HG03025 (cell line): ENCODE measurements around the gene GLYATL1.

ENCODE experiments used
- ATAC-seq: cut with Tn5 transposase; IDR thresholded peaks from one replicate; pipeline ENCODE4 v1.9.1; 2021; ENCODE audit warnings: mild to moderate bottlenecking, moderate library complexity; ENCODE audit not compliant: unreplicated experiment, low FRiP score

Gene GLYATL1, protein sequence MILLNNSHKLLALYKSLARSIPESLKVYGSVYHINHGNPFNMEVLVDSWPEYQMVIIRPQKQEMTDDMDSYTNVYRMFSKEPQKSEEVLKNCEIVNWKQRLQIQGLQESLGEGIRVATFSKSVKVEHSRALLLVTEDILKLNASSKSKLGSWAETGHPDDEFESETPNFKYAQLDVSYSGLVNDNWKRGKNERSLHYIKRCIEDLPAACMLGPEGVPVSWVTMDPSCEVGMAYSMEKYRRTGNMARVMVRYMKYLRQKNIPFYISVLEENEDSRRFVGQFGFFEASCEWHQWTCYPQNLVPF

DNA sequence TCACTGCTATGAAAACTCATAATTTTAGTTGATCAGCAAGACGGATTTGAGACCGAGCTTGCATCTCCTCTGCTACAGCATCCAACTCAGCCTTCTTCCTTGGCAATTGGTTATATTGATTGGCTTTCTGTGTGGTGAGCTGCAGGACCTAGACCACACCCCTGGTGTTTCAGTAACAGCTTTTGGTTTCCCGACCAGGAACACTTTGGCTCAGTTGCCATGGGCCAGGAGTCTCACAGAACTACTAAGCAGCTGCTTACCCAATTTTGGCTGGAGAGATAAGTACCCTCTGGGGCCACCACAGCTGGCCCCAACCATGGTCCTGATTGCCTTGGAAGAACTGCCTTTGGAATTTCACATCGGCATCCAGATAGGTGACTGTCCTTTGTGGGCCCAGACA, at the start of gene GLYATL1:
TSS of gene GLYATL1 (plus strand) at position 212 of the 400 bp plus-strand sequence. CDS start 7,600 bp downstream, outside the sequence.
- ATAC-seq: no peak

DNA sequence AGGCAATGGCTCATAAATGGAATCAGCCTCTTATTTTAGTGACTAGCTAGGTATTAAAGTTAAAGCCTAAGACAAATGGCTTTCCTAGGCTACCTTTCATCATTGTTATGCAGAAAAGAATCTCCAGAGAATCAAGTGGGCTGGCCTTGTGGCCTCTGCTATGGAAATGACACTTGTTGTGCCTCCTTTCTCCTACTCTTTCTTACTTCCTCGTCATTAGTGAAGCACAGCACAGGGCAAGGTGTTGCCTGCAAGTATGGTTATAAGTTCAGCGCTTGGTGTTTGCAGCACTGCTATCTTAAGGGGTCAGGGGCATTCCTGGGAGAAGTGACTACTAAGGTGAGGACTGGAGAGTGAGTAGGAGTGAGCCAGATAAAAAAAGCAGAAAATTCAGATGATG, 45.4 kb upstream of the GLYATL1 start:
- ATAC-seq: no peak

DNA sequence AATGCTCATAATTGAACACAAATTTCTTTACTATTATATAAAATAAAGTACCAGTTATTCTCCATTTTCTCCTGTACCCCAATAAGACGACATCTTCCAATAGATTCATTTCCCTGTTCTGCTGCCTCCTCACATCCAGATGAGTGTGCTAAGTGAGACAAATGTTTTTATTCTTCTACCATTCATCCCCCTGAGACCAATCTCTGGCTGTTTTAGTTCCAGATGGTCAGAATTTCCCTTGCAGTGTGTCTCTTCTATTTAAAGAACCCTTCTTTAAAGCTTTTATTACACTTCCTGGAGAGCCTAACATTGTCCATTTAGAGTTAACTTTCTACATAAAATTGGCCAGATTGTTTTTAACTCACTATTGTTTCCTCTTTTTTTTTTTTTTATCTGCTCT, 41.2 kb upstream of the GLYATL1 start:
- ATAC-seq: no peak

DNA sequence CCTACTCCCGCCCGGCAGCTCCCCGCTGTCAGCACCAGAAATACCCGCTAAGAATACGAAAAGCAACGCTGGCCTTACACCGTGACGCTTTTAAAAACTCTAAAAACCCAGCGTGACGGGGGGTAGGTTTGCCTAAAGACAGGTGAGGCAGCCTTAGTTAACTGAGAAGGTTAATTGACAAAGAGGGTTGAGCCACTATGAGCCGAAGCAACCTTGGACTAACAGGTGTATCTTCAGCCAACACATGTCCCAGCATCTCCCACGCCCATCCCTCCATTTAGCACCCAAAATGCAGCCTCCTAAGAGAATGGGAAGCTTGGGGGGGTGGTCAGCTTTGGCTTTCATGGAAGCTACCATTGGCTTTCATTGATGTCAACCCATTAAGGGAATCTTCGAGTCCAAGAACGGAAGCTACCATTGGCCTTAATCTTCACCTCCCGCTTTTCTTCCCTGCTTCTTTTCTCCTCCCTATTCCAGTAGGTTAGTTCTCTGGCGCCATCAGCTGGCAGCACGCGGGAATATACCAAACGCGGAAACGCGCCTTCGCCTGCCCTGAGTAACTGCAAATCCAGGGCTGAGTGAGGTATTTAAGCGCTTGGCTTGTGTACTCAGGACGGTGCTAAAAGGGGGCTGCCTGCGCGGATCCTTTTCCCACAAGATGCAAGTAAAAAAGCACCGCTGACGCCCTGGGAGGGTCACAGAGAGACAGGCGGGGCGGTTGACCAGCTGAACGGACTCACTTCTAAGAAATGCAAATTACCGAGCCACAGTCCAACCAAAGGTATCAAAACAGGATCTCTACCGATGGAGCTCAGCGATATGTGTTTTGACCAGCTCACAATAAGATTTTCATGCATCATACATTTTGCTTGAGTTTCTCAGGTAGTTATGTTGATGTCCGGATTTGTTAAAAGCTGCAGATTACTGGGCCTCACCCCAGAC, 38.5 kb upstream of the GLYATL1 start:
- no peak for ATAC-seq

DNA sequence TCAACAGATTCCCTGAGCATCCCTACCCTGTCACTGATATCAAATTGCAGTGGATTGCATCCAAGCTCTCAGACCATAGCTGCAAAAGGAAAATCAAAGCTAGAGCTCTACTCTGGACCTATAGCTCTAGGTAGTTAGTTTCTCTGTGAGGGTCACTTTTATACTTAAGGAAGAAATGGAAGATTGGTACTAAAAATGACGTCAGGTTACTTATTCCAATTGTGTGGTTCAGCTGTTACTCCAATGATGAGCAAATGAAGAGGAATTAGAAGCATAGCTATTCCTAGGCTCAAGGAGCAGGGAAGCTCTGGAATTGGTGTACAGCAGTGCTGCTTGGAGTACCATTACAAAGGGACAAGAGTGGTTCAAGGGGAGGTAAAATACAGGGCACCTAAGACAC, 36.4 kb upstream of the GLYATL1 start:
- ATAC-seq: no peak

DNA sequence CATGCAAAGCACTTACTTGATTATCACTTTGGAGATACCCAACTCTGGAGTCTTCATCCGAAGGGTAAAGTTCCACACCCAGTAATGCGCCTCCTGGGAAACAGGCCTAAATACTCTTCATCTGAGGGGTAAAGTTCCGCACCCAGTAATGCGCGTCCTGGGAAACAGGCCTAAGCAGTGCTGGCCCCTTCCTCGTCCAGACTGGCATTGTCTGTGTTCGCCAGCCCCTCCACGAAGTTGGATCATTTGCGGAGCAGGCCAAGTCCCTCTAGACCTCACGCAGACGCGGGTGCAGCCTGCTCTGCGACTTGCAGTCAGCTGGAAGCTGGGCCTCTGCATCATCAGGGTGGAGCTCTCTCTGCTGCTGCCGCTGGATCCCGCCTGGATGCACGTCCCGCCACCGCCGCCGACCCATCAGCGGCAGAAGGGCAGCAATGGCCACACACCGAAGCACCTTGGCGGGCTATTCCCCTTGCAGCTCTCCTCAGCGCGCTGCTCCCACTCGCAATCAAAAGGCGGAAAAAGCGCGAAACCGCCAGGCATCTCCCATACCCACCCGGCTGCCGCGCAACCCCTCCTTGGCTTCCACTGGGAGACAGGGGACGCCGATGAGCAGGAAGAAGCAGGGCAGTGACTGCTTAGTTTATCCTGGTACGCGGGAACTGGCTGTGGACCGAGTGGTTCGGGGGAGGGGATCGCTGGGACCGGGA, 34.1 kb upstream of the GLYATL1 start:
- no peak for ATAC-seq

DNA sequence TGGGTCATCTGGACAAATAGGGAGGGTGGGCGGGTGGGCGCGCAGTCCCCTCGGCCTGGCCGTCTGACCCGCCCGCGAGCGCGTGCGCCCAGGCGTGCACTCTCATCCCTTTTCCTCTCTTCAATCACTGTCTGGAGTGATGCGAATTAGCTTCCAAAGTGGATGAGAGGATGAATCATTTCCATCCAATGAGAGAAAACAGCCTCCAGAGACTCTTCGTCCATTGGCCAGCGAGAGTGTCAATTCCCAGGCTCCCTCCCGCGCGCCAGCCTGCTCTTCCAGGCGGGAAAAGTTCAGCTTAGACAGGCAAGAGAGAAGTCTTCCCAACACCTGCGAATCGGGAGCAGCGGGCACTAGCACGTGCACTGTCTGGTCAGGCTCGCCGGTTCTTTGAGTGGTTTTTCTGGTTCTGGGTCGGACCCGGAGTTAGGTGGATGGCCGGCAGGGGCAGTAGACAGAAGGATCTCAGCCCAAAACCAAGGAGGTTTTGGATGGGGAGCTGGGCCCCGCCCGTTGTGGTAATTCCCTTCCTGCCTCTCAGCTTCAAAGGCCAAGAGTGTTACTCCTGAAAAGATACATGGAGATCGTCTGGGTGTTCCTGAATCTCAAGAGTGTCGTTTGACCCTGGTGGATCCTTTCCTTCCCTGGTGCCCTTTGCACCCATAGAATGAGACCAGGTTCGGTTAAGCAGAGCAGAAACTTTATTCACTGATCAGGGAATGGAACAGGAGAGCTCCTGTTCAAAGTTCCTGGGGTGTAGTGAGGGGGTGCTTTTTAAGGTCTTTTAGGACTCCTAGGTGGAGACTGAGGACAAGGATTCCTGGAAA, 33.4 kb upstream of the GLYATL1 start:
- ATAC-seq: no peak

DNA sequence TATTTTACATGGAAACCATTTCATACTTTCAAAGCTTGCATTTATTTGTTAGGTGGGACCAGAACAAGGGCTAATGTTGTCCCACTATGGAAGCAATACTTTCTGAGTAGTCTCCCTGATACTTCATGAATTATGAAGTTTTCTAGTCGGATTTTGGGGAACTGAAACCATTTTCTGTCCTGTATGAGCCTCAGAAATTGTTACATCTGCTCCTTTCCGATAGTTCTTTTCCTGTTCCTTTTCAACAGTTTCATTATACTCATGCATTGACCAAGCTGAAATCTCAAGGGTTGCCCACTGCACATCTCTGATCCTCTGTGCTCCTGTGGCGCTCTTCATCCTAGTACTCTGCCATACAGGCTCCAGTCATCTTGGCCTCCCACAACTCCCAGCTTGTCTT, 31.5 kb upstream of the GLYATL1 start:
- peak; percentile 68 for ATAC-seq

DNA sequence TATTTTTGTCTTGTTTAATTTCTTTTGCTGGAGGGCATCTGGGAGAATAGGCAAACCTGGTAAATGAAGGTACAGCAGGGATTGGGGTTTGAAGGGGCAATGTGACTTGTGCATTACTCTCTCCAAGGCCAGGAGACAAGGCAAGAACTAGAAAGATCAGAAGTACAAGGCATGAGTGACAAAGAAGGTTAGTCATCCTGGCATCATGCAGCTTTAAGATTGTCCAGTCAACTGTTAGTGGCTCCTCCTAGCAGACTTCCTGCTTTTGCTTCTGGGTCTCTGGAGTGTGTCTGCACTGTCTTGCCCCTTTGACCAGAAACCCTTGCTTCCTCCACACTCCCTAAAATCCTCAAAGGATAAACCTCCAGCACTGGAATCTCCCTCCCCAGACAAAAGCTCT, 27.2 kb upstream of the GLYATL1 start:
- ATAC-seq: no peak

DNA sequence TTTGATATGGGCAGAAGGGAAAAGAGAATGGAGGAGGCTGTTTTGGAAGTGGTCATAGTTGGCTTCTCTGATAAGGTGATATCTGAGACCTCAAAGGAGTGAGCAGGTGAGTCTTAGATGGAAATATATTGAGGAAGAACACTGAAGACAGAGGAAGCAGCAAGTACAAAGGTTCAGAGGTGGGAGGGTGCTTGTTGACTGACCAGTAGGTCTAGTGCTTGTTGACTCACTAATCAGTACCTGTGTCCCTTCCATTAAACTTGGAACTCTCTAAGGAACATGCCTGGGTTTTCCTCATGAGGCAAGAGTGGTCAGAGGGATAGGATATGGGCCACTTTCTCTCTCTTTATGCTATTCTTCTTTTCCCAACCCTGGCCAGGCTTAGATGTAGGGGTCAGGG, 25.6 kb upstream of the GLYATL1 start:
- ATAC-seq: no peak

DNA sequence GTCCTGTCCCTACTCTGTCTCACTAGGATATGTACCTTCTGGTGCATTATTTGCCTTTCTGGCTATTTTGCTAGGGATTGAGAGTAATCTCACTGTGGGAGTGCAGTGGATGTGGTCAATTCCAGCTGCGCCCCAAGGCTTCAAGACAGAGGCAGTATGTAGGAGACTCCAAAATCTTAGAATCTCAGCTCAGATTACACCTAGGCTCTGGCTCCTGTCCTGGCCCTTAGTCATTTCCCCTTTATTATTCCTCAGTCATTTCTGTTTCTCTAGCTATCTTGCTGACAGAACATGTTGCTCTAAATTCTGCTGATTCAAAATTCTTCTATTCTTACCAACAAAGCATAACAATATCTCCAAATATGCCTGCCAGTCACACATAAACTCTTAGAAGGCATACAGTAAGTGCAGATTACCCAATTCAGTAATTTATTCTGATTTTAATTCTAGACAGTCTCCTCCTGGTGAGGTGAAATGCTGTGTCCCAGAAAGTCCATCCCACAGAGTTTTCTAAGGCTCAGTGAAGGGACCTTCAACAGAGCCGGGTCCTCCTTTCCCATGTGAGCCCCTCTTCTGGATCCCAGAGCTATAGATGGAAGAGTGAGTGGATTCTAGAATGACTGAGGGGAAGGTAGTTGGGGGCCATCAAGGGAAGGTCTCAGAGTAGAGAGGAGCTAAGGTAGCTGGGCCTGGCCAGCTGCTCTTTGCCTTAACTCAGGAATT, 24.3 kb upstream of the GLYATL1 start:
- ATAC-seq: no peak

DNA sequence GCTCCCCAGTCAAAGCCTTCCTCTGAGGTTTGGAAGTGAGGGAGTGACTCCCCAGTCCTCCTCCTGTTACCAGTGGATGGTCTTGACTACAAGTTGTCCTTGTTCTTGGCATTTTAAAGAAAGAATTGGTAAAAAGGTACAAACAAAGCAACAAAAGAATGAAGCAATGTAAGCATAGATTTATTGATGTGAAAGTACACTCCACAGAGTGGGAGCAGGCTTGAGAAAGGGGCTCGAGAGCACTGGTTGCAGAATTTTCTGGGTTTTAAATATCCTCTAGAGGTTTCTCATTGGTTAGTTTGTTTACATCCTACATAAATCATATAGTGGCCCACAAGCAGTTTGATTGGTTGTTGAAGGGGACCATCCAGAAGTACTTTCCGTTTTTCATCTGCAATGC, 22.7 kb upstream of the GLYATL1 start:
- no peak for ATAC-seq

DNA sequence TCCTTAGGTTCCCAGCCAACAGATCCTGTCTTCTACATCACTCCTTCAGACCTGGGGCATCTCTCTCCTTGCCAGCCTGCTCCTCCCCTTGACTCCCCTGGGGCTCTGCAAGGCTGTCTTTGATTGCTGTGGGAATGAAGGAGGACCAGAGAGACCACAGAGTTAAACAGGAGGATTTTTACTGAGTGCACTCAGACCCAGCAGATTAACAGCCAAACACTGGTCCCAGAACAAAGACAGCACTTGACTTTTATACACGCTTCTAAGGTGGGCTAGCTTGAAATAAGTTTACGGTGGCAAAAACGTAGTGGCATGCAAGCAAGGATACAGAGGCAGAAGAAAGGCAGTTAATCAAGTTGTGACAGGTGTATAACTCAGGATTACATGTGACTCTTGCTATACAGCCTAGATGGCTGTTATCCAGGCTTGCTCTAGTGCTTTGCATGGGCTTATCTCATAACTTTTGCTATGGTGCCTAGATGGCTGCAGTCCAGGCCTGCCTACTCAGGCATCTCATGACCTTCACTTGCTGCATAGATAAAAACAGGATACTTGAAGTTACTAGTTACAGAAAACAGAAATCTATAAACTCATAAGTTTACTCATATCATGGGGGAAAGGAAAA, 22.0 kb upstream of the GLYATL1 start:
- ATAC-seq: no peak

DNA sequence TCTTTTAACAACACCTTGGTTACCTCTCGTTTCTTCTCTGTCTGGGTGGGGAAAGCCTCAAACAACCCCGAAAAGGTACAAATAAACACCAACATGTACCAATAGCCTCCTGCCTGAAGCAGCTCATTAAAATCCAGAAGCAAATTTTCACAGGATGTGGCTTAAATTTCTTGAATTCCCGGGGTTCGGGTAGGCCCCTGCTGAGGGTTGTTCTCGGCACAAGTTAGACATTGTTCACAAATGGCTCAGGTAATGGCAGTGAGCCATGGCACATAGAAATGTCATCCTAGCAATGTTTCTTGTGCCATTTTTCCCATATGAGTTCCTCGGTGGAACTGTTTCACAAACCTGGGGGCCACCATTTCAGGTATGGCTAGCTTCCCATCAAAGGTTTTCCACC, 19.7 kb upstream of the GLYATL1 start:
- ATAC-seq: no peak

DNA sequence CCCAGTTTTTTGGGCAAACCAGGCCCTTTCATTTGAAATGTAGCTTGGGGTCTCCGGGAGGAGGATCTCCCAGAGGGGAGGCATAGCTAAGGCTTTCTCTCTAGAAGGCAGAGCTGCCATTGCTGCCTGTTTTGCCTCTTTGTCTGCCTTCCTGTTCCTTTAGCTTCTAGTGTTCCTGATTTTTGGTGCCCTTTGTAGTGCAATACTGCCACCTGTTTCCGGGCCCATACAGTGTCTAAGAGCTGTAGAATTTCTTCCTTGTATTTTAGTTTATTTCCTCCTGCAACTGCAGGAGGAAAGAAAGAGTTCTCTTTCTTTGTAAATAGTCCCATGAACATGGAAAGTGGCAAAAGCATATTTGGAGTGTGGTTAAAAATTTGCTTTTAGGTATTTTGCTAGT, 19.3 kb upstream of the GLYATL1 start:
- ATAC-seq: no peak

DNA sequence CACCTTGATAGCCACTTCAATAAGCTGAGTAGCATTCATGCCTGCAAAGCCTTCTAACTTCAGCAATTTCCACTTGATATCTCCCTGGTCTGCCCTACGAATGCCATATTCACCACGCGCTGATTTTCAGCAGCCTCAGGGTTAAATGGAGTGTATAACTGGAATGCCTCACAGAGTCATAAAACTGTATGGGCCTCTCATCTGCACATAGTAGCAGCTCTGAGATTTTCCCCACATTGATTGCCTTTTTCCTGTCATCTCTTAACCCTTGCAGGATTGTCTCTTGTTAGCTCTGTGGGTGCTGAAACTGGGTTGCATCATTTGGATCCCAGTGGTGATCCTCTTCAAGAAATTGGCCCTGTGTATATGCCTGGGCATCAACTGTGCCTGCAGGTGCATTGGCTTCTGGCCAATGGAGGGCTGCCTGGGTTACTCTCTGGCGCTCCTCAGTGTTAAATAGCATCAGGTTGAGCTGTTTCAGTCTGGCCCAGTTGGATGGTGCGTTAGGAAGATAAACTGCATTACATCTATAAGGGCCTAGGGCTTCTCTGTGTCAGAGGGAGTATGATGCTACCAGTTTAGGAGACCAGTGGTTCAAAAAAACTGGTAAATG, 17.4 kb upstream of the GLYATL1 start:
- no peak for ATAC-seq

DNA sequence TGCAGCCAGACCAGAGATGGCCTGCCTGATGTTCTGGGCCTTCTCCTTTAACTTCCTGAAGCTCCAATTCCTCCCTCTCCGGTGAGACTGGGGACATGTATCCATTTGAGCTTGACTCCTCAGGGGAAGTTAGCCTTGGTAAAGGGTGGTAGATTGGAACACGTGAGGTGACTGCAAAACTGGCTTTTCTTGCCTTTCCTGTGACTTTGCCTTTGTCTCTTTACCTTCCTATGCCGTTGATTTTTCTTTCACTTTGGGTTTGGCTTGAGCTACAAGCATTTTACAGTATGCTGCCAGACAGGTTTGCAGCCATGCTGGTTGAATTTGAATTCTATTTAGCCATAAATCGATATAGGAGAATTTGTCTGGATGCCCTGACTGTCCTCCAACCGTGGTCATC, 16.8 kb upstream of the GLYATL1 start:
- no peak for ATAC-seq

DNA sequence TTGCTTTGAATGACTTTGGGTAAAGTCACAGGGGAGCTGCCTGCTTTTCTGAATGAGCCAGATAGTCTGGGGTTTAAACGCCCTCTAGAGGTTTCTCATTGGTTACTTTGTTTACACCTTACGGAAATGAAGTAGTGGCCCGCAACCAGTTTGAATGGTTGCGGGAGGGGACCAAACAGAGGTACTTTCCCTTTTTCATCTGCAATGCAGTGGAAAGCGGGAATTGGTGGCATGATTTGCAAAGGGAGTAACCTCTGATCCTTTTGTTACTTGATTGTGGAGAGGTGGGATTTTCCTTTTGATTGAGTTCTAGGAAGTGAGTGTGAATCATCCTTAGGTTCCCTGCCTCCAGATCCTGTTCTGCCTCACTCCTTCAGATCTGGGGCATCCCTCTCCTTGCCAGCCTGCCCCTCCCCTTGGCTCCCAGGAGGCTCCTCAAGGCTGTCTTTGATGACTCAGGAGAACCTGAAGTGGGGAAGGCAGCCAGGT, 15.9 kb upstream of the GLYATL1 start:
- peak; percentile 74 for ATAC-seq

DNA sequence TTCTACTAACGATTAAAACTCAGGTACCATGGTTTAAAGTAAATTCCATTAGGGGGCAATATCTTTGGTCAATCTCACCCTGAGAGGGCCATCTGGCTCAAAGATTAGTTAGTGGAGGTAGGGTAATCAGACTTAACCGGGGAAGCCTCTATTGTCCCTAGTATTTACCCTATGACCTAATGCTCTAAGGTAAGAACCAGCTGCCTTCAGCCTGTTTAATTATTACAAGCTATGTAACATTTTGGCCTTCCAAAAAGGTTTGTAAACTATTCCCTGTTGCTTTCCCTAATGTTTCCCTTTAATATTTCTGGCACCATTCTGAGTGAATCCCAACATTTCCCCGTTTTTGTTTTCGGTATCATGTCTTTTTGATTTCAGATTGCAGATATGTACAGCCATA, 15.1 kb upstream of the GLYATL1 start:
- ATAC-seq: no peak
